Raji (cell line): ENCODE measurements around the gene CRAT.

Experiments
- POLR2A ChIP-seq: IDR thresholded peaks from 2 replicates; pipeline ENCODE4 v1.6.1; 2011; ENCODE audit warnings: low read depth, low read length, control low read depth; ENCODE audit not compliant: insufficient read depth

Gene CRAT

GRCh38 chr9:129069862-129070641 lies 40.5 kb downstream of the CRAT start:
- TF ChIP-seq POLR2A, result no peak

GRCh38 chr9:129068990-129069861 lies 41.4 kb downstream of the CRAT start:
- TF ChIP-seq POLR2A, result no peak

GRCh38 chr9:129068110-129068509 lies 42.5 kb downstream of the CRAT start:
- TF ChIP-seq POLR2A, result no peak

DNA sequence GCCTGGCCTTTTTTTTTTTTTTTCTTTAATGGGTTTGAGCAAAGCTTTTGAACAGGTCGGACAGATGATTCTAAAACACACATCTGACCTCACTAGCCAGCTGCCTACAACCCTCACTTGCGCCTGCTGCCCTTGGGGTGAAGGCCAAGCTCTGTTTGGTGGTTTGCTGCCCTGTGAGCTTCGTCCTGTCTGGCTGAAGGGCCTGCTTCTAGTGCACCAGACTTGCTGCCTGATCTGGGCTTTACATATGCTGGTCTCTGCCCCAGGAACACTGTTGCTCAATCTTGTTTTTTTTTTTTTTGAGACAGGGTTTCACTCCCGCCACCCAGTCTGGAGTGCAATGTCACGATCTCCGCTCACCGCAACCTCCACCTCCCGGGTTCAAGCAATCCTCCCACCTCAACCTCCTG lies 46.1 kb downstream of the CRAT start:
- TF ChIP-seq POLR2A, result no peak

GRCh38 chr9:129063061-129063460 lies 47.5 kb downstream of the CRAT start:
- TF ChIP-seq POLR2A, result no peak

- TF ChIP-seq POLR2A, result no peak
These were observed 49.6 kb downstream of the CRAT start for GRCh38 chr9:129060991-129061390.

- TF ChIP-seq POLR2A, result no peak
These were observed 50.5 kb downstream of the CRAT start for GRCh38 chr9:129059796-129060785.

DNA sequence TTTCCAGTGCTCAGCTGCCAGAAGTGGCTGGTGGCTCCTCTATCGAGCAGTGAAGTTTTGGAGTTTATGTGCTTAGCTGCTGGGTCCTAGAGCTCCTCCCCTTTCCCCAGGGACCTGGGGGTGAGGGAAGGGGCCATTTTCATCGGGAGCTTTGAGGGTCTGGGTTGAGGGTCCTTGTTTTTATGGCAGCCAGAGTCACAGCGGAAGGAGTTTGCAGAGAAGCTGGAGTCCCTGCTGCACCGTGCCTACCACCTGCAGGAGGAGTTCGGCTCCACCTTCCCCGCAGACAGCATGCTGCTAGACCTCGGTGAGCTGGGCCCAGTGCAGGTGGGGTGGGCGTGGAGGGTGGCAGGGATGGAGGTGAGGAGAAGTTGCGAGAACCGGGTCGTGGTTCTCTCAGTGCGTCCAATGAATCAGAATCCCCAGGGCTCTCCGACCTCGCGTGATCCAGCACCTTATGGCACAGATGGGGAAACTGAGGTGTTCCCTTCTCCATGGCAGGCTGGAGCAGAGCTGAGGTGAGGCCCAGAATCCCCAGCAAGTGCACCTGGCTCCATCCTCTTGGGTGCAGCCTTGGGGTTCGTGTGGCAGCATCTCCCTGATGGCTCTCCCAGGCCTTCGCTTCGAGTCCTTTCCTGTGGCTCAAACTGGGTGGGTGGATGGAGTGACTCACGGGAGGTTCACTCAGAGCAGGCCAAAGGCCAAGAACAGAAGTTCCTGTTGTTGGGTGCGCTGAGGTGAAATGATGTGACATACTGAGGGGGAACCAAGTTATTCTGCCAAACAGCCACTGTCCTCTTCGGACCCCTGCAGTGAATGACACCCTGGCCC lies 51.4 kb downstream of the CRAT start:
- TF ChIP-seq POLR2A, result no peak

DNA sequence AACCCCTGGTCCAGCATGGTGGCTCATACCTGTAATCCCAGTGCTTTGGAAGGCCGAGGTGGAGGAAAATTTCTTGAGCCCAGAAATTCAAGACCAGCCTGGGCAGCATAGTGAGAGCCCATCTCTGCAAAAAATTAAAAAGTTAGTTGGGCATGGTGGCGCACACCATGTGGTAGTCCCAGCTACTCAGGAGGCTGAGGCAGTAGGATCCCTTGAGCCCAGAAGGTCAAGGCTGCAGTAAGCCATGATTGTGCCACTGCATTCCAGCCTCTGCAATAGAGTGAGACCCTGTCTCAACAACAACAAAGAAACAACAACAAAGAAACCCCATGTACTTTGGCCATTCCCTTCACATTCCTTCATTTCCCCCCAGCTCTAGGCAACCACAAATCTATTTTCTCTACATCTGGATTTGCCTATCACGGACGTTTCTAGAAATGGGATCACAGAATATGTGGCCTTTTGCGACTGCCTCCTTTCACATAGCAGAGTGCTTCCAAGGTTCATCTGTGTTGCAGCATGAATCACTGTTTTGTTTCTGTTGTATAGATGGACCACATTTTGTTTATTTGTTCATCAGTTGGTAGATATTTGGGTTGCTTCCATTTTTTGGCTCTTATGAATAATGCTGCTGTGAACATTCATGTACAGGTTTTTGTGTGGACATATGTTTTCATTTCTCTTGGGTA lies 56.3 kb downstream of the CRAT start:
- no peak for TF ChIP-seq POLR2A

GRCh38 chr9:129053020-129053419 lies 57.6 kb downstream of the CRAT start:
- no peak for TF ChIP-seq POLR2A

GRCh38 chr9:129052592-129052991 lies 58.0 kb downstream of the CRAT start:
- no peak for TF ChIP-seq POLR2A
